Activated T-helper 1 cell treated with Interleukin-2 at 50 U/mL for 16 hours (primary cell): ENCODE data around the gene TMEM14A.
A peak's percentile ranks its signal among the peaks of the same experiment; 100 is the strongest.
"Not testable (repeated sequence)": the region's sequence is repeated elsewhere in the genome, so short reads cannot be mapped to it uniquely, and the experiment has no call there.

Experiments
- DNase-seq: peaks from one replicate; pipeline ENCODE4 v3.0.0-alpha.2; 2020; ENCODE audit warnings: low read depth

The TMEM14A gene

DNA sequence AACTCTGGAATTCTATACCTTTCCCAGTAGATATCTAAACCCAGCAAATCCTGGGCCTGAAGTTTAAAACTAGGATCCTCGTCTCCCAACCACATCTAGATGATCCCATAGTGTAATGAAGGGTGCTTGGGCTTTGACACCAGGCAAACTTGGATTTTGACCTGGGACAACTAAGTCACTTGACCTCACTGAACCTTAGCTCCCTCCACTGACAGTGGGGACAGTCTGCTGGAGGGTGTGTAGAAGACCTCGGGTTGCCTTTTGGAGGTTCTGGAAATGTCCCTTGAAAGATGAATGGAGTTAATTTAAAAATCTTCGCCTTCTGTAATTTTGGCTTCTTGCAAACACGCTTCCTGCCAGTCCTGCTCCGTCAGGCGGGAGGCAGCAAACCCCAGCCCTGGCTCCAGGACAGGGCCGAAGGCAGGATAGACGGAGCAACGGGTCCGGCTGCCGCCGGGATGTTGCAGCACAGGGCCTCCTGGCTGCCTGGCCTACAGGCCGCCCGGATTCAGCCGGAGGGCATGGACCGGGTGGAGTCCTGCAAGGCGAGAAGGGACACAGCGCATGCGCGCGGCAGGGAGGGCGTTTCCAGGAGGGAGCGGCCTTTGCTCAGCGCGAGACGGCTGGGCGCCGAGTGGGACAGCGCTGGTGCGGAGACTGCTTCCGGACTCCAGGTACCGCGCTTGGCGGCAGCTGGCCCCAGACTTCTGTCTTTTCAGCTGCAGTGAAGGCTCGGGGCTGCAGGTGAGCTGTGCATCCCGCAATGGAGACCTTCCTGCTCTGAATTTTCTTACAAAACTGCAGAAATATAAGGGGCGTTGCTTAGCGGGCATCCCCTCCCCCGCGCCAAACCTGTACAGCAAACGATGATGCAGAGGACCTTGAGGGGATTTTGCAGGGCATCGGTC is at the start of gene TMEM14A:
Gene TMEM14A (plus strand): TSS at position 612 of the 908 bp plus-strand sequence. CDS start 5,990 bp downstream, outside the sequence.
- peak; percentile 88 for DNase-seq

GRCh38 chr6:52621631-52622030 is 49.3 kb upstream of the TMEM14A start:
- DNase-seq: no peak

DNA sequence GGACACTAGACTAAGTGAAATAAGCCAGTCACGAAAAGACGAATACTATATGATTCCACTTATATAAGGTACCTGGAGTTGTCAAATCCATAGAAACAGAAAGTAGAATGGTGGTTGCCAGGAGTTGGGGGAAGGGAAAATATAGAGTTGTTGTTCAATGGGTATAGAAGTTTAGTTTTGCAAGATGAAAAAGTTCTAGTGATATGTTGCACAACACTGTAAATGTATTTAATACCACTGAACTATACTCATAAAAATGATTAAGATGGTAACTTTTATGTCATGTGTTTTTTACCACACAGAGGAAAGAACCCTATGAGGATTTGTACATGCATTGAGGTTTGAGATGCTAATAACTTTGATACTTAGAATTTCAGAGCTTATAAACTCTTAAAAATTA is 48.1 kb upstream of the TMEM14A start:
- DNase-seq: no peak

- DNase-seq: no peak
Observed at GRCh38 chr6:52632011-52632410, 38.9 kb upstream of the TMEM14A start.

DNA sequence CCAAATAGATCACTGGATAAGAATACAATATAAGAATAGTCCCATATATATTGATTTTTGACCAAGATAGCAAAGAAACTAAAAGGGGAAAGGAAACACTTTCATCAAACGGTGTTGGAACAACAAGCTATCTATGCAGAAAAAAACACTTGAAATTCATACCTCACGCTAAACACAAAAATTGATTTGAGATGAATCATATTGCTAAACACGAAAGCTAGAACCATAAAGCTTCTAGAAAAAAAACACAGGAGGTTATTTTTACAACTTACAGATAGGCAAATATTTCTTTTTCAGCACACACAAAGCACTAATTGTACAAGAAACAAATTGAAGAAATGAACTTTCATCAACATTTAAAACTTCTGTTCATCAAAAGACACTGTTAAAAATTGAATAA is 36.7 kb upstream of the TMEM14A start:
- no peak for DNase-seq

- no peak for DNase-seq
Observed at GRCh38 chr6:52635049-52635577, 35.8 kb upstream of the TMEM14A start.

- no peak for DNase-seq
Observed at GRCh38 chr6:52636830-52637229, 34.1 kb upstream of the TMEM14A start.

GRCh38 chr6:52639493-52639892 is 31.4 kb upstream of the TMEM14A start:
- no peak for DNase-seq

GRCh38 chr6:52640170-52640569 is 30.7 kb upstream of the TMEM14A start:
- DNase-seq: no peak

DNA sequence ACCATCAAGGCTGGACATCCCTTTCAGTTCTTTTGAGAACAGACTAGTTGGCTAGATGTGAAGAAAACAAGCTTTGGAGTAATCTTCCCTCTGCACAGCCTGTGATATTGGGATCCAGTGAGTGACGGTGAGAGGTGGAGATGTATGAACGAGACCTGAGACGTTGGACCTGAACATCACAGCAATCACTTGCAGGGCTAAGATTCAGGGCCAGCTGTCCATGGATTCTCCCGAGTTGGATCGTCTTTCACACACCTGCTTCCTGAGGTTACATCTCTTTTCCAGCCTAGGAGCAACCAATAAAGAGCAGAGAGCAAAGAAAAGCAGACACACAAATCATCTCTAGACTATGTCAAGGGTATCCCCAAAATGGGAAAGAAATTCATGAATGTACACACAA is 30.0 kb upstream of the TMEM14A start:
- DNase-seq: no peak

- DNase-seq: no peak
Observed at GRCh38 chr6:52641388-52641787, 29.5 kb upstream of the TMEM14A start.

- no peak for DNase-seq
Observed at GRCh38 chr6:52641826-52642225, 29.1 kb upstream of the TMEM14A start.

DNA sequence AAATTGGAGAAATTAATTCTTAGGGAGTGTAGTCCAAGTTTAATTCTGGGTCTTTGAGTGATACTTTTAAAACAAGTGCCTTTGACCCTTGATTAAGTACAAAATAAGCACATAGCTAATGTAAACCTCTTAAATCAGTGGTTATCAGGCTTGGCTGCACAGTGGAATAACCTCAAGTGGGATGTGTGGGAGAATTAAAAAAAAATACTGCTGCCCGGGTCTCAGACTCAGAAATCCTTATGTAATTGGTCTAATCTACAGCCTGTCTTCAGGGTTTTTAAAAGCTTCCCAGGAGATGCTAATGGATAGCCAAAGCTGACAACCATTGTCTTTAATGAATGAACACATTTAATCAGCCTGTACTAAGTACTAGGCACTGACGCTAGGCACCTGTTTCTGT is 28.5 kb upstream of the TMEM14A start:
- no peak for DNase-seq

- DNase-seq: no peak
Observed at GRCh38 chr6:52643158-52643557, 27.8 kb upstream of the TMEM14A start.

- DNase-seq: no peak
Observed at GRCh38 chr6:52644253-52644652, 26.7 kb upstream of the TMEM14A start.

- DNase-seq: no peak
Observed at GRCh38 chr6:52645976-52646375, 24.9 kb upstream of the TMEM14A start.

GRCh38 chr6:52647199-52647598 is 23.7 kb upstream of the TMEM14A start:
- no peak for DNase-seq

GRCh38 chr6:52649536-52650160 is 21.3 kb upstream of the TMEM14A start:
- no peak for DNase-seq

DNA sequence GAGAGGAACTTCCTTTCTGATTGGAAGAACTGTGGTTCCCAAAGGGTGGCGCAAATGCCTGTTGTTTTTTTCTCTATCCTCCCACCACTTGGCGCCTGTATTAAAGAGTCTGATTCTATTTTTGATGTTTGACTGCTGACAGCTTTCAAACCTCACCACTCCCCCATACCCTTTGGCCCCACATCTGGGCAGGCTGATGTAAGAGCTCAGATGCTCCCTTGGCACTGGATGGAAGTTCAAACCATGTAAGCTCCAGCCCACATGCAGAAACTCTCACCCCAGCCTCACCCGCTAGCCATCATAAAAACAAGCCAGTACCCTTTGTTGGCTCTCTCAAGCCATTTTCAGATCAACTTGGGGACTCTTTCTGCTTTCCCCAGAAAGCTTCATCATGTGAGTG is 20.0 kb upstream of the TMEM14A start:
- no peak for DNase-seq

DNA sequence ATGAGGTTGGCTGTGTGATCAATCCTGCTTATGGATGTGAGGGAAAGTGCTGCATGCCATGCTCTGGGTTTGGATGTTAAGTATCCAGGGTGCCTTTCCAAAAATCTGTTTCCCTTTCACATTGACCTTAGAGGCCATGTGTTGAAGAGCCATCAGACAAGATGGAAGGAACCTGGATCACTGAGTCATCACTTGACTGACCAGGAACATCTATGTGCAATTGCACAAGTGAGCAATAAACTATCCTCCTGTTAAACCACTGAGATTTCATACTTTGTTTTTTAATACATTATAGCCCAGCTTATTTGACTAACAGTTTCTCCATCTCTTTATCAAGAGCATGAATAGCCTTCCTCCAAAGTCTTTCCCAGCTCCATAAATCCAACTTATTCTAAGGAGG is 17.8 kb upstream of the TMEM14A start:
- DNase-seq: no peak

- no peak for DNase-seq
Observed at GRCh38 chr6:52654007-52654406, 16.9 kb upstream of the TMEM14A start.

- no peak for DNase-seq
Observed at GRCh38 chr6:52654592-52654991, 16.3 kb upstream of the TMEM14A start.

GRCh38 chr6:52655941-52656340 is 15.0 kb upstream of the TMEM14A start:
- DNase-seq: not testable (repeated sequence)
